Measurements from ENCODE around the gene APOA1.

APOA1 gene

DNA sequence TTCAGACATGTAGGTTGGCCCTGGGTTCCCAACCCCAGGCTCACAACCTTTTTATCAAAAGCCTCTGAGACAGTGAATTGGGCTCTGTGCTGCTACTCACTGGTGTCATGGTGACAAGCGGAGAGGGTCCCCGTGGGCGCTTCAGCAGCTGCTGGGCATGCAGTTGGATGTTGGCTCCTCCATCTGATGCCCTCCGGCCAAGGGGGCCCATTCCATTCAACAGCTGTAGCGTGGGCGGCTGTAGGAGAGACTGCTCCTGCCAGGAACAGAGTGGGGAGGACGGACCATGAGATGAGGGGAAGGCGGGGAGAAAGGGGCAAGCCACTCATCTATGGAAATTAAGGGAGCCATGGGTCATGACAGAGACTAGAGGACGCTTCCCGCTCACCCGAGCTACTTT, 36.0 kb upstream of the APOA1 start:
- Histone ChIP-seq H4K20me1 (ENCODE audit: insufficient read depth) (no peaks in the 10 kb centered on the region), H3K79me2 (ENCODE audit: insufficient read depth, low read depth) (no peaks in the 10 kb centered on the region), H3K9ac (no peak overlapping the region), H3K4me2 (no peak overlapping the region), H2AFZ (ENCODE audit: low read depth) (no peak overlapping the region), H3K27me3 (ENCODE audit: insufficient read depth, low read depth) (no peaks in the 10 kb centered on the region), H3K27ac (no peak overlapping the region), H3K4me1 (ENCODE audit: low read depth, poor library complexity, severe bottlenecking) (no peaks in the 10 kb centered on the region), H3K4me3 (IDR thresholded peaks at IDR 0.05; ENCODE audit: insufficient read depth, low read depth, low read length) (no peak overlapping the region), H3K36me3 (ENCODE audit: insufficient read depth) (no peaks in the 10 kb centered on the region)
- TF ChIP-seq, protein P1, sequence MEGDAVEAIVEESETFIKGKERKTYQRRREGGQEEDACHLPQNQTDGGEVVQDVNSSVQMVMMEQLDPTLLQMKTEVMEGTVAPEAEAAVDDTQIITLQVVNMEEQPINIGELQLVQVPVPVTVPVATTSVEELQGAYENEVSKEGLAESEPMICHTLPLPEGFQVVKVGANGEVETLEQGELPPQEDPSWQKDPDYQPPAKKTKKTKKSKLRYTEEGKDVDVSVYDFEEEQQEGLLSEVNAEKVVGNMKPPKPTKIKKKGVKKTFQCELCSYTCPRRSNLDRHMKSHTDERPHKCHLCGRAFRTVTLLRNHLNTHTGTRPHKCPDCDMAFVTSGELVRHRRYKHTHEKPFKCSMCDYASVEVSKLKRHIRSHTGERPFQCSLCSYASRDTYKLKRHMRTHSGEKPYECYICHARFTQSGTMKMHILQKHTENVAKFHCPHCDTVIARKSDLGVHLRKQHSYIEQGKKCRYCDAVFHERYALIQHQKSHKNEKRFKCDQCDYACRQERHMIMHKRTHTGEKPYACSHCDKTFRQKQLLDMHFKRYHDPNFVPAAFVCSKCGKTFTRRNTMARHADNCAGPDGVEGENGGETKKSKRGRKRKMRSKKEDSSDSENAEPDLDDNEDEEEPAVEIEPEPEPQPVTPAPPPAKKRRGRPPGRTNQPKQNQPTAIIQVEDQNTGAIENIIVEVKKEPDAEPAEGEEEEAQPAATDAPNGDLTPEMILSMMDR (conservative IDR thresholded peaks at IDR 0.05; ENCODE audit: low read depth, low read length): no peak

- H4K20me1 ChIP-seq (ENCODE audit: insufficient read depth): no peaks in the 10 kb centered on the region
- no peaks in the 10 kb centered on the region for H3K4me1 ChIP-seq (ENCODE audit: low read depth, poor library complexity, severe bottlenecking)
- TF ChIP-seq, protein P1 (conservative IDR thresholded peaks at IDR 0.05; ENCODE audit: low read depth, low read length): no peak
- no peaks in the 10 kb centered on the region for H3K79me2 ChIP-seq (ENCODE audit: insufficient read depth, low read depth)
- no peak overlapping the region for H3K4me3 ChIP-seq (IDR thresholded peaks at IDR 0.05; ENCODE audit: insufficient read depth, low read depth, low read length)
- H2AFZ ChIP-seq (ENCODE audit: low read depth): no peak overlapping the region
- no peaks in the 10 kb centered on the region for H3K36me3 ChIP-seq (ENCODE audit: insufficient read depth)
- no peaks in the 10 kb centered on the region for H3K27me3 ChIP-seq (ENCODE audit: insufficient read depth, low read depth)
- no peak overlapping the region for H3K9ac ChIP-seq
- no peak overlapping the region for H3K4me2 ChIP-seq
- no peak overlapping the region for H3K27ac ChIP-seq
Measured at GRCh38 chr11:116871248-116871647, 33.8 kb upstream of the APOA1 start.

DNA sequence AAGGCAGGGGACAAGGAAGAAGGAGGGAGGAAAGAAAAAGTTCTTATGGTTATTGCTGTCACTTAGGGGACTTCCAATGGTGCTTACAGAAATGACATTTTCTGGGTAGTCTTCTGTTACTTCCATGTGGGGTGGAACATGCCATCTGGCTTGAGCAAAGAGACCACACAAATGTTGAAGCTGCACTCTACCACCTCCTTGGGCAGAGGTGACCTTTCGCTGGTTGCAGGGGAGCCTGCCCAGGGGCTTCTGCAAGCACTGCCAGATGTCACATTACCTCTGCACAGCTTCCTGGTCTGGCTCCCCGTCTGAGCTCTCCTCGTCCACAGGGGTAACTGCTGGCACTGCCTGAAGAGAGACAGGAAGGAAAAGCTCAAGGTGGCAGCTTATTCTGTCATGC, 32.6 kb upstream of the APOA1 start:
- Histone ChIP-seq H3K27ac (no peak overlapping the region), H3K27me3 (ENCODE audit: insufficient read depth, low read depth) (no peaks in the 10 kb centered on the region), H3K4me1 (ENCODE audit: low read depth, poor library complexity, severe bottlenecking) (no peaks in the 10 kb centered on the region), H4K20me1 (ENCODE audit: insufficient read depth) (no peaks in the 10 kb centered on the region), H3K9ac (no peak overlapping the region), H2AFZ (ENCODE audit: low read depth) (no peak overlapping the region), H3K4me3 (IDR thresholded peaks at IDR 0.05; ENCODE audit: insufficient read depth, low read depth, low read length) (no peak overlapping the region), H3K79me2 (ENCODE audit: insufficient read depth, low read depth) (no peaks in the 10 kb centered on the region), H3K36me3 (ENCODE audit: insufficient read depth) (no peaks in the 10 kb centered on the region), H3K4me2 (no peak overlapping the region)
- TF ChIP-seq, protein P1 (conservative IDR thresholded peaks at IDR 0.05; ENCODE audit: low read depth, low read length): no peak

DNA sequence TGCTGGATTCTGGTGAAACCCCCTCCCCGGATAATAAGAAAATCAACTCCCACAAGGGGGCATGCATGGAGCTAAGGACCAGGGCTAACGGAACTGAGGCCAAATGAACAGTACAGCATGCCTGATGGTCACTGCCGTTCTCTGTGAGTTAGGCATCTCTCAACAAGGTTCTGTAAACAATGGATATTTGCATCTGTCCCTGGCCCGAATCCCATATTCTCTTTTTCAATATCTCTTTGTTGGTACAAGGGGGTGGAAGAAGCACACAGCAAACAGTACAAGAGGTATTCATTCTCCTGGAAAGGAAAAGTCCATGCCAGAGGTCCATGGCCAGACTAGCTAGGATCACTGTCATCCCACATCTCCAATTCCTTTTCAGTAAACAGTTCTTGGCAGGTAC, 32.2 kb upstream of the APOA1 start:
- Histone ChIP-seq H2AFZ (ENCODE audit: low read depth) (no peak overlapping the region), H3K36me3 (ENCODE audit: insufficient read depth) (no peaks in the 10 kb centered on the region)

More for the DNA sequence above, 32.2 kb upstream of the APOA1 start:
- Histone ChIP-seq H3K79me2 (ENCODE audit: insufficient read depth, low read depth) (no peaks in the 10 kb centered on the region), H3K27me3 (ENCODE audit: insufficient read depth, low read depth) (no peaks in the 10 kb centered on the region), H3K4me1 (ENCODE audit: low read depth, poor library complexity, severe bottlenecking) (no peaks in the 10 kb centered on the region), H3K9ac (no peak overlapping the region), H4K20me1 (ENCODE audit: insufficient read depth) (no peaks in the 10 kb centered on the region), H3K27ac (no peak overlapping the region), H3K4me3 (IDR thresholded peaks at IDR 0.05; ENCODE audit: insufficient read depth, low read depth, low read length) (no peak overlapping the region), H3K4me2 (no peak overlapping the region)
- TF ChIP-seq, protein P1 (conservative IDR thresholded peaks at IDR 0.05; ENCODE audit: low read depth, low read length): no peak

Measured in KMS-11 (cell line).